Thyroid gland (tissue), 4 donors: ENCODE data around the gene PMIS2.

Experiments
- CTCF ChIP-seq, 6 experiments: fragments of 200-600 bp in 3 of 6; fragments of 450-650 bp in 3 of 6; sonication (generic) in 3 of 6; IDR thresholded peaks; one replicate each; pipeline ENCODE4 v1.5.1; 2016 to 2019; ENCODE audit warnings: antibody characterized with exemption in 6 of 6, mild to moderate bottlenecking in 2 of 6, inconsistent platforms in 1 of 6, moderate library complexity in 1 of 6
- POLR2A ChIP-seq, 2 donors: fragments of 450-650 bp; IDR thresholded peaks; one replicate each; pipeline ENCODE4 v1.6.1; 2017; ENCODE audit warnings: antibody characterized with exemption in 2 of 2, mild to moderate bottlenecking in 2 of 2, moderate library complexity in 1 of 2

- TF ChIP-seq POLR2A (IDR thresholded peaks at IDR 0.05) (no peak), CTCF (IDR thresholded peaks at IDR 0.05) (no peak)
Observed at GRCh38 chr19:35551091-35551810, 34.7 kb upstream of the PMIS2 start.
